ENCODE results near the gene DCTN1.

GRCh38 chr2:74392449-74392743, 12.3 kb upstream of the DCTN1 start:
- TF ChIP-seq CTCF (IDR thresholded peaks at IDR 0.05) = no peak
- TF ChIP-seq POLR2AphosphoS5 (IDR thresholded peaks at IDR 0.05) = no peak
